Hindlimb muscle (tissue), 1 donor: ENCODE results near the gene GNAZ. TPM values are rescaled to one million over a fixed set of nuclear protein-coding genes. Genes with fewer than 3 reads are reported as not detected.
A peak's percentile ranks its signal among the peaks of the same experiment; 100 is the strongest.
"Not testable (repeated sequence)": the region's sequence is repeated elsewhere in the genome, so short reads cannot be mapped to it uniquely, and the experiment has no call there.

Experiments
- DNase-seq: peaks from one replicate; pipeline ENCODE4 v3.0.0-alpha.2; 2013
- polyA plus RNA-seq: library from polyadenylated mRNA; unstranded; fragments of 120-200 nt; gene quantifications from one replicate; pipeline ENCODE4 v1.2.1, GENCODE V29; 2013; ENCODE audit not compliant: insufficient read length

GNAZ gene
- polyA plus RNA-seq, 1 donor, result 3.4 TPM

- DNase-seq, result not testable (repeated sequence)
These were observed 66.7 kb downstream of the GNAZ start for GRCh38 chr22:23136991-23137390.

GRCh38 chr22:23137468-23137867, 67.1 kb downstream of the GNAZ start:
- DNase-seq, result no peak

GRCh38 chr22:23137905-23138561, 67.7 kb downstream of the GNAZ start:
- DNase-seq, result no peak

- no peak for DNase-seq
These were observed 68.5 kb downstream of the GNAZ start for GRCh38 chr22:23138584-23139435.

GRCh38 chr22:23140385-23140784, 70.1 kb downstream of the GNAZ start:
- DNase-seq, result no peak

GRCh38 chr22:23142546-23143105, 72.3 kb downstream of the GNAZ start:
- DNase-seq, result no peak

- DNase-seq, result no peak
These were observed 72.8 kb downstream of the GNAZ start for GRCh38 chr22:23143119-23143518.

- DNase-seq, result no peak
These were observed 74.1 kb downstream of the GNAZ start for GRCh38 chr22:23144432-23144831.

GRCh38 chr22:23144932-23145877, 74.9 kb downstream of the GNAZ start, which contains the start of gene RAB36:
RAB36 (plus strand) TSS chr22:23145477; CDS start chr22:23146617, 1,140 bp downstream.
- peak; percentile 94 for DNase-seq

GRCh38 chr22:23145878-23146470, 75.7 kb downstream of the GNAZ start:
- no peak for DNase-seq

- DNase-seq, result no peak
These were observed 76.3 kb downstream of the GNAZ start for GRCh38 chr22:23146478-23147205.

GRCh38 chr22:23147617-23148387, 77.5 kb downstream of the GNAZ start:
- no peak for DNase-seq

- peak; percentile 55 for DNase-seq
These were observed 79.5 kb downstream of the GNAZ start for GRCh38 chr22:23149743-23150238.

- no peak for DNase-seq
These were observed 80.4 kb downstream of the GNAZ start for GRCh38 chr22:23150762-23151161.

GRCh38 chr22:23151827-23152226, 81.5 kb downstream of the GNAZ start:
- no peak for DNase-seq

GRCh38 chr22:23152238-23153114, 82.2 kb downstream of the GNAZ start:
- DNase-seq, result no peak

- DNase-seq, result no peak
These were observed 83.7 kb downstream of the GNAZ start for GRCh38 chr22:23153994-23154393.

GRCh38 chr22:23154461-23154860, 84.1 kb downstream of the GNAZ start:
- DNase-seq, result no peak

GRCh38 chr22:23155143-23155542, 84.8 kb downstream of the GNAZ start:
- DNase-seq, result no peak
